Stimulated activated CD8-positive, alpha-beta memory T cell treated with anti-CD3 and anti-CD28 coated beads, Interleukin-12 subunit alpha, Interleukin-12 subunit beta, amount 100 ng/mL, for 24 hours (primary cell): ENCODE measurements around the gene RNU1-2.
"Not testable (repeated sequence)": the region's sequence is repeated elsewhere in the genome, so short reads cannot be mapped to it uniquely, and the experiment has no call there.

Source experiments
- DNase-seq: peaks from one replicate; pipeline ENCODE4 v3.0.0-alpha.2; 2020; ENCODE audit errors: extremely low read depth

The RNU1-2 gene

GRCh38 chr1:16888860-16889816, 6.6 kb upstream of the RNU1-2 start:
- no peak for DNase-seq

- not testable (repeated sequence) for DNase-seq
Observed at GRCh38 chr1:16890539-16891021, 5.2 kb upstream of the RNU1-2 start.

- not testable (repeated sequence) for DNase-seq
Observed at GRCh38 chr1:16891057-16891456, 4.7 kb upstream of the RNU1-2 start.

DNA sequence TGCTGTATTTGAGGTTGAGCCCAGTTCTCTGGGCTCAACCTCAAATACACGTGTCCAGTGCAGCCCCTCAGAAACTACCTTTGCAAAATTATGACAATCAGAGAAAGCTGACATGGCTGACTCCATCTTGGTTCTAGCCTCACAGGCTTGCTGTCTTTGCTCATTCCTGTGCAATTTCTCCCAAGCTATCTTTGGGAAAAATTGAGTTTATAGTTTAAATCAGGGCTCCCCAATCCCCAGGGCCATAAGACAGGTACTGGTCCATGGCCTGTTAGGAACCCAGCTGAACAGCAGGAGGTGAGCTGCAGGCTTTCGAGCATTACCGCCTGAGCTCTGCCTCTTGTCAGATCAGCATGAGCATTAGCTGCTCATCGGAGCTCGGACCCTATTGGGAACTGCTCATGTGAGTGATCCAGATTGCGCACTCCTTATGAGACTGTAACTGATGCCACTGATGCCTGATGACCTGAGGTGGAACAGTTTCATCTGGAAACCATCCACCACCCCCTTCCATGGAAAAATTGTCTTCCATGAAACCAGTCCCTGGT, 2.7 kb upstream of the RNU1-2 start:
- not testable (repeated sequence) for DNase-seq

- not testable (repeated sequence) for DNase-seq
Observed at GRCh38 chr1:16893796-16894195, 2.0 kb upstream of the RNU1-2 start.

- not testable (repeated sequence) for DNase-seq
Observed at GRCh38 chr1:16894338-16894737, 1.4 kb upstream of the RNU1-2 start.

- not testable (repeated sequence) for DNase-seq
Observed at GRCh38 chr1:16895233-16895597, 565 bp upstream of the RNU1-2 start.

DNA sequence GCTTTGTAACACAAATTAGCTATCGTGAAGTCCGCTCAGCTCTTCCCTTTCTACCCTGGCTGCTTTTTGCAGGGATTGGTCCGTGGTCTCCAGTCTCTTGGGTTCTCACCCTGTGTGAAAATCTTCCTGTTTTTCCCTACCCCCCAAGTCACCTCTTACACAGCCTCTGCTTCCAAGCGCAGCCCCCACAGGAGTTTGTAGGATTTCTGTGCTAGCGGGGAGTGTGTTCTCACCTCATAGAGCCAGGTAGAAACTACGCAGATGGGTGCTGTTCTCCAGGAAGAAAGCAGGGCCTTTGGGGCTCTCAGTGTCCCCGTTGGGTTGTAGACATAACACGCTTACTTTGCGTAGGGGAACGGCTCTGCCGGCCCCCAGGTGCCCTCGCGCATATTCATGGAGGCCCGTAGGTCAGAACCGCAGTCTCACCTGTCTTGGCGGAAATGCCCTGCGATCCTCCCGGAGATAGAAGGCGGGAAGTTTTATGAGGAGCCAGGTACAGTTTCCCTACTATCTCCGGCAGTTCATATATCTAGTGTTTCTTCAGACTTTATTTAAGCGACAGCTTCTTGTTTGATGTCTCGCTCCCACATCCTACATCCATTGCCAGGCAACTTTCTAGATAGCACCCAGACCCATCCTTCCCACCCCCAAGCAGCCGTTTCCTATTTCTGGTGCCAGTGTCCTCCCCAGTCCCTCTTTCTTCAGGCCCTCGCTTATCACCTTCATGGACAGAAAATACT, 706 bp downstream of the RNU1-2 start:
- DNase-seq = not testable (repeated sequence)

DNA sequence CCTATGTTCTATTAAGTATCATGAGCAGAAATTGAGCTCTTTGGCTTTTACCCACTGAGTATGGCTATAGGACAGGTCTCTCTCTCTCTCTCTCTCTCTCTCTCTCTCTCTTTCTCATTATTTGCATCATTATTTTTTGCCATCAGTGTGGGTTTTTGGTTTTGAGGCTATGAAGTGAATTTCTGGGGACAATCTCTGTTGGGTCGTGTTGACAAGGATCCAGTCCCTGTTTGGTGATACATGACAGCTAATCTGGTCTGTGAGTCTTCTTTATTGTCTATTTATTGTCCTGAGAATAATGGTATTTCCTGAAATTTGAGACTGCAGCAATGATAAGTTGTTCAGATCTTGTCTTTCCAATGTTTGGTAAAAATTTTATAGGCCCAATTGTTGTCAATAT, 1.9 kb downstream of the RNU1-2 start:
- not testable (repeated sequence) for DNase-seq

DNA sequence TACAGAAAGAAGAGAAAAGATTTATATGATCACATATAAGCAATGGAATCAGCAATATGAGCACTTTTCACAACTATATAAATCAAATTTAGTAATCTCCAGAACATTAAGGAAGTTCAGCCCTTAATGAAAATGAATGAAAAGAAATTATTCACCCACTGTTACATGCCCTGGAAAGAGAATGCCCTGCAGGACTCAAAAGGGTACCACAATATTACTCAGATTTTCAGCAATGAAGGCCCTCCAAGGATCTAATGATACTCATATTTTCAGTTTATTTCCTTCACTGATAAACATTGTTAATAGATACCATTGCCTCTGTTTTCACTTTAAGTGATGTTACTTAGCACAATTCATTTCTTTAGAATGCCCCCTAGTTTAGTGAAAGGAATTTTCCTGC, 2.5 kb downstream of the RNU1-2 start:
- DNase-seq = not testable (repeated sequence)

DNA sequence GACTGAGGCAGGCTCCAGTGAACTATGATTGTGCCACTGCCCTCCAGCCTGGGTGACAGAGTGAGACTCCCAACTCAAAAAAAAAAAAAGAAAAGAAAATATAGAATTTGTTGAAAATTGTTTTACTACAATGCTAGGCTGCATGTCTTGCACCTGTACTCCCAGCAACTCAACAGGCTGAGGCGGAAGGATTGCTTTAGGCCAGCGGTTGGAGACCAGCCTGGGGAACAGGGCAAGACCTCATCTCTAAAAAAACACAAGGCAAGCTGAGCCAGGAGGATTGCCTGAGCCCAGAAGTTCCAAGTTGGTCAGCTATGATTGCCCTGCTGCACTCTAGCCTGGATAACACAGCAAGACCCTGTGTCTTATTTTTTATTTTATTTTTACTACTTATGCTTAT, 3.2 kb downstream of the RNU1-2 start:
- DNase-seq = not testable (repeated sequence)

DNA sequence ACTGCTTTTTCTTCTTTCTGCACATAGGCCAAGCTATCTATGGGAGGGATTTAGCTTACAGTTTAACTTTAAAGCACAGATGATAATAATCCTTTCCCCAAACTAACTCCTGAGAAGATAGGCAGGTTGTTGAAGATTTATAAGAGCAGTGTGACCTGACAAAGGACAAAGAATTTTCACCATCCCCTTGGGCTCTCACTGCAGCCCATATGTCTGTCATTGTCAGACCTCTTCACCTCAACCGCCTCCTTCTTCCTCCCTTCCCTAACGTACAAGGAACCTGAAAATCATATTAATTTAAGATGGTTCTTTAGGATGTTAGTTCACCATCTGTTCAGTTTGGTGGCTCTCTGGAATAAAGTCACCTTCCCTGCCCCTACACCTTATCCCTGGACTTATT, 5.0 kb downstream of the RNU1-2 start:
- no peak for DNase-seq

DNA sequence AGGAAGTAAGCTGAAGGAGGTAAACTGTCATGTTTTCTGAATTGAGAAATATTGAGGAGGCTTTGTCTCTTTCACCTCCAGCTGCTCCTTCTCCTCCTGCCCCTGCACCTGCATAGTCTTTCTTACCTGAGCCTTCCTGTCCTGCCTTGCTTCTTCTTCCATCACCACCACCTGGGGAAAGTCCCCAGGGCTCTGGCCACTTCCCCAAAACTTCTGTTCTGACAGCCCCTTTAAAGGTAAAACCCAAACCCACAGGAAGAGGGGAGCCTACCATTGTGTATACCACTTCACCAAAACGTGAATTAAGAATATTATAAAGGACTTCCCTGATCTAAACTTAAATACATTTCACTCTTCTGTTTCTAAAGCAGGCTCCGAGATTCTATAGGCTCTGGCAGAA, 5.6 kb downstream of the RNU1-2 start:
- DNase-seq = not testable (repeated sequence)

DNA sequence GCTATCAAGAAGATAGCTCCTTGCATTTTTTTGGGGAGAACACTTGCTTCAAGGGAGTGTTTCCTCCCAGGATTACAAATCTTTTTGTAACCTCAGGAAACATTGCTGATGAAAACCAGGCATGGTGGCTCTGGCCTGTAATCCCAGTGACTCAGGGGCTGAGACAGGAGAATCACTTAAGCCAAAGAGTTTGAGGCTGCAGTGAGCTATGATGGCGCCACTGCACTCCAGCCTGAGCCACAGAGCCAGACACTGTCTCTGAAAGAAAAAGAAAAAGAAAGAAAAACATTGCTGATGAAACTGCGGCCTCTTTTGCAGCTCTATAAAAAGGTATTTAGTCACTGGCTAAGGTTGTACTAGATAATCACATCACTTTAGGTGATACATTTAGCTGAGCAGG, 7.3 kb downstream of the RNU1-2 start:
- DNase-seq = no peak

GRCh38 chr1:16903458-16903796, 7.6 kb downstream of the RNU1-2 start:
- no peak for DNase-seq

DNA sequence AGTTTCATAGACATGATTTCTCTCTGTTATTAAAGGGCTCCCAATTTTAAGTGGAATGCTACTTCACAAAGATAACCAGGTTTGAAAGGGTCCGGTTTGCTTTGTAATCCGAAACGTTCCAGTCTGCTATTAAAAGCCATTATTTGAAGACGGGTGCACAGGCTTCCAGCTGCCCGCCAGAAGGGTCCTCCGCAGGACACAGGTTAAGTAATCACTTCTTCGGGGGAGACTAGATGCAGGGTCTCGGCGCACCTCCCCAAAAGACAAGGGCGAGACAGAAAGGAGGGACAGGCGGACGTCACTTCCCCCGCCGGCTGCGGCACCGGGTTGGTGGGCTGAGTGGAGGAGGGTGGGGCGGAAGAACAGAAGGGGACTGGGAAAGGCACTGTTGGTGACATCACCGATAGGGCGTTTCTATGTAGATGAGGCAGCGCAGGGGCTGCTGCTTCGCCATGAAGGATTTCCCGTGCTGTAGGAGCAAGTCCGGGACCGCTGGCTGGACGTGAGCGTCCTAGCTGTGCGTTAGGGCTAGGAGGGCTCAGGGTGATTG, 8.9 kb downstream of the RNU1-2 start:
- peak; percentile 97 for DNase-seq

GRCh38 chr1:16905110-16905867, 9.5 kb downstream of the RNU1-2 start:
- no peak for DNase-seq

DNA sequence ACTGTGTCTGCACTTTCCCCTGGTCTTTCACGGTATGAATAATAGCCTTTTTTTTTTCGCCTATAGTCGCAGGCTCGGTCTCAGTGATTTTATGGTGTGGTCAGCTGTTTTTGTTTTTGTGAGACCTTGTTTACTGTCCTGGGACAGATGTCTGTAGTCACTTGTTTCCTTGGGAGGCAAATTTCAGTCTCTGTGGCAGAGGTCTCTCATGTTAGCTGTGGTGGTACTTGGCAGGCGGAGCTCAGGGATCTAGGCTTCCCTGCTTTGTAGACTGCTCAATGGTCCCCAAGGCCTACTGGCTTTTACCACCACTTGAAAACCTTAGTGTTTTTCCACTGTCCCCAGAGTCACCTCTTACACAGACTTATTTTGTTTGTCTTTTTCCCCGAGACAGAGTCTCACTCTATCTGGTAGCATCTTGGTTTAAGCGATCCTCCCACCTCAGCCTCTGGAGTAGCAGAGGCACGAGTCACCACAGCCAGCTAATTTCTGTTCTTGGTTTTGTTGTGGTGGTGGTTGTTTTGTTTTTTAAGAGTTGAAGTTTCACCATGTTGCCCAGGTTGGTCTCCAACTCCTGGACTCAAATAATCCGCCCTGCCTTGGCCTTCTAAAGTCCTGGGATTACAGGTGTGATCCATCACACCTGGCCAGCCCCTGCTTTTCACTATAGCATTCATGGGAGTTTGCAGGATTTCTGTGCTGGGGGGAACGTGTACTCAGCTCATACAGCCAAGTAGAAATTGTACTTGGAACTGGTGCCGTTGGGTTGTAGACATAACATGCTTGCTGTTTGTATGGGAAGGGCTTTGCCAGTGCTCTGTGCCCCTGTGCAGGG, 10.3 kb downstream of the RNU1-2 start:
- DNase-seq = no peak

- DNase-seq = no peak
Observed at GRCh38 chr1:16906873-16907272, 11.1 kb downstream of the RNU1-2 start.
